H54 (cell line): ENCODE data around the gene CUX1.
A peak's percentile ranks its signal among the peaks of the same experiment; 100 is the strongest.
"Not testable (repeated sequence)": the region's sequence is repeated elsewhere in the genome, so short reads cannot be mapped to it uniquely, and the experiment has no call there.

Source experiments
- DNase-seq: peaks from one replicate; pipeline ENCODE4 v3.0.0; 2011; ENCODE audit warnings: low spot score, mixed read lengths; ENCODE audit not compliant: insufficient read length
- FAIRE-seq: peaks from 3 replicates; lab custom pipeline; 2011; peaks lifted over from hg19 to GRCh38; lab: Jason Lieb, UNC
- POLR2A ChIP-seq: IDR thresholded peaks from 2 replicates; pipeline ENCODE4 v1.6.1; 2011; ENCODE audit warnings: low read depth, mild to moderate bottlenecking, low read length

The CUX1 gene

DNA sequence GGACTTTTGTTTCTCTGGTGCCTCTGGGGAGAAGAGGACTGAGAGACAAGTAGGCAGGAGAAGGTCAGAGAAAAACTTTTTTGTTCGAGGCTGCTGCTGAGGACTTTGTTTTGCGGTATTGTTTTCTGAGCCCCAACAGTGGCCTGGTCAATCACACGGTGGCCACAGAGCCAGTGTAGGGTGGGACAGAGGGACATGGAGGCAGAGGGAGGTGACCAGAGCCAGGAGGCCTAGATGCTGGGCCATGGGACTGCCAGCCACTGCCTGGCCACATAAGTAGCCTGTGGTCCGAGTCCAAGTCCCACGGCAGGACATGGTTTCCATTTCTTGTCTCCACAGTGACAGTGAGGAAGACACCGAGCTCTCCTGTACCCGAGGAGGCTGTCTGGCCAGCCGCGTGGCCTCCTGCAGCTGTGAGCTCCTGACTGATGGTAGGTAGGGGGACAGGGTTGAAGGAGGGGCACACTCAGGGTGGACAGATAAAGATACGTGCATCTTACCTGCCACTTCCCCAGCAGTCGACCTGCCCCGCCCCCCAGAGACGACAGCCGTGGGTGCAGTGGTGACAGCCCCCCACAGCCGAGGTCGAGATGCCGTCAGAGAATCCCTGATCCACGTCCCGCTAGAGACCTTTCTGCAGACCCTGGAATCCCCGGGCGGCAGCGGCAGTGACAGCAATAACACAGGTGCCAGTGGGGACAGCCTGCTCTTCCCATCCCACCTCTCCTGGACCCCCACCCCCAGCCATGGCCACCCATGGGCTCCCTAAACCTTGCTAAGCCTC is 496.8 kb downstream of the CUX1 start:
- TF ChIP-seq POLR2A: no peak
- FAIRE-seq (no peak), DNase-seq (no peak)

DNA sequence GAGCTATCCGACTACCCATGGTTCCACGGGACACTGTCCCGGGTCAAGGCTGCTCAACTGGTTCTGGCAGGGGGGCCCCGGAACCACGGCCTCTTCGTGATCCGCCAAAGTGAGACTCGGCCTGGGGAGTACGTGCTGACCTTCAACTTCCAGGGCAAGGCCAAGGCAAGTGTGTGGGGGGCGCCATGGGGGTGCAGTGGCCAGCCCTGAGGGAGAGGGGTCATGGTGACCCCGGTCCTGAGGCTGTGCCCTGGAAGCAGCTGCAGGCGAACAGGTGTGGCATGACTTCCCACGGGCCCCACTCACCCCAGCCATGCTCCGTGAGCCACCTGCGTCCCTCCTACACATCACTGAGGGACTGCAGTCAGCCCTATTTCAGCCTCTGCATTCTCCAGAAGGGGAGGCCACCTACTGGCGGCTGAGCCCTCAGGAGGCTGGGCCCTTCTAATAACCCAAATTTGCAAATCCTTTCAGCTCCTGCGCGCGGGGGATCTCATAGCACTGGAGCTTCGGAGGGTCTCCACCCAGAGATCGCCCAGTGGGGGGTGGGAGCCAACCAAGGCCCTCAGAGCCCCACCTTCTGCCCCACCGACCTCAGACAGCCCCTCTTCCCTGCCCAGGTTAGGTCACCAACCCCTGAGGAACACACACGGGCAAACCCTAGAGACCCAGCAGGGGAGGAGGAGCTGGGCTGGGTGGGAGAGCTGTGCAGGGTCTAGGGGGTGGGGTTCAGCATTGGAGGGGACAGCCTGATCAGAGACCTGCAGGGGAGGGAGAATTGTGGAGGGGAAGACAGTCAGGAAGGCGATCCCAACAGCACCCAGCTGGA is 500.0 kb downstream of the CUX1 start:
- DNase-seq: no peak
- FAIRE-seq: no peak
- TF ChIP-seq POLR2A: no peak

DNA sequence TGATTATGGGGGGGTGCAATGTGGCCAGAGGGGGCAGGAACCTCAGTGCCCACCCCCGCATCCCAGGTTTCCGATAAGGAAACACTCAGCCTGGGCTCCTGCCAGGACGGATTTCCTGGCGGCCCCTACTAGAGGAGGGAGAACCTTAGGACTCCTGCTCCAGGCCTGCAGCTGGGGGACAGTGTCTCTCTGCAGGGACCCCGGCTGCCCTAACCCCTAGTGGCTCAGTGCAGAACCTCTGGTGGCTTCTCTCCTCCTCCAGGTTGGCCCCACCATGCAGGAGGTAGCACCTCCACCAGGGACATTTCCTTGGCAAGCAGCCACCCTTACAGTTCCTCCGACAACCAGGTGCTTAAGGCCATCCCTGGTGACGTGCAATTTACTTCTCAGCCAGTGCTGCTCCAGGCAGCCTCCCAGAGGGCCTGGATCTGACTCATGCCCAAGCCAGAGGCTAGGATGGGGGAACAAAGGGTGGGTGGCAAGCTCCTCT is 501.1 kb downstream of the CUX1 start:
- DNase-seq: peak; percentile 68
- FAIRE-seq: no peak
- TF ChIP-seq POLR2A: no peak

DNA sequence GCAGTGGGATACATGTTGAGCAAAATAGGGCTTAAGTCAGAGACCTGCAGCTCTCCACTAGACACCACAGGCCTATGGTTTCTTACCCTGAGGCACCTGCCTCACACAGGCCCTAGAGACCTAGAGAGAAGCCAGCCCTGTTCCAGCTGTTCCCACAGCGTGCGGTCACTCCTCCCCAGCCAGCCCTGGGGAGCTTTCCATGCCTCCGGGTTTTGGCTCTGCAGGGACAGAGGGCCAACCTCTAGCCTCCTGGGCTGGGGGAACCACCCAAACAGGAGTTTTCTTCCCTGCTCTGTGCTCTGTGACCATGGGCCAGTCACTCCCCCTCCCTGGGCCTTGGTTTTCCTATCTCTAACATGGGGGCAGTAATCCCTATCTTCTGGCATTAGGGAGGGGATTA is 502.2 kb downstream of the CUX1 start:
- no peak for DNase-seq
- no peak for FAIRE-seq
- no peak for TF ChIP-seq POLR2A

DNA sequence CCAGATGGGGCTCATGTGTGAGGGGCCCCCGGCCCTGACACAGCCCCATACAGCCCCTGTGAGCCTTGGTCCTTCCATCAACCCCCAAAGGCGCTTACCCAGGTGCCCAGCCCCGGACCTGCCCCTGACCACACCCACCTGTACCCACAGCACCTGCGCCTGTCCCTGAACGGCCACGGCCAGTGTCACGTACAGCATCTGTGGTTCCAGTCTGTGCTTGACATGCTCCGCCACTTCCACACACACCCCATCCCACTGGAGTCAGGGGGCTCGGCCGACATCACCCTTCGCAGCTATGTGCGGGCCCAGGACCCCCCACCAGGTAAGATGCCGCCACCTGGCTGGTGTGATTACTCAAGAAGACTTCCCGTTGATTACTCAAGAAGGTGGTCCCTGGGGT is 502.8 kb downstream of the CUX1 start:
- DNase-seq (no peak), FAIRE-seq (no peak)

DNA sequence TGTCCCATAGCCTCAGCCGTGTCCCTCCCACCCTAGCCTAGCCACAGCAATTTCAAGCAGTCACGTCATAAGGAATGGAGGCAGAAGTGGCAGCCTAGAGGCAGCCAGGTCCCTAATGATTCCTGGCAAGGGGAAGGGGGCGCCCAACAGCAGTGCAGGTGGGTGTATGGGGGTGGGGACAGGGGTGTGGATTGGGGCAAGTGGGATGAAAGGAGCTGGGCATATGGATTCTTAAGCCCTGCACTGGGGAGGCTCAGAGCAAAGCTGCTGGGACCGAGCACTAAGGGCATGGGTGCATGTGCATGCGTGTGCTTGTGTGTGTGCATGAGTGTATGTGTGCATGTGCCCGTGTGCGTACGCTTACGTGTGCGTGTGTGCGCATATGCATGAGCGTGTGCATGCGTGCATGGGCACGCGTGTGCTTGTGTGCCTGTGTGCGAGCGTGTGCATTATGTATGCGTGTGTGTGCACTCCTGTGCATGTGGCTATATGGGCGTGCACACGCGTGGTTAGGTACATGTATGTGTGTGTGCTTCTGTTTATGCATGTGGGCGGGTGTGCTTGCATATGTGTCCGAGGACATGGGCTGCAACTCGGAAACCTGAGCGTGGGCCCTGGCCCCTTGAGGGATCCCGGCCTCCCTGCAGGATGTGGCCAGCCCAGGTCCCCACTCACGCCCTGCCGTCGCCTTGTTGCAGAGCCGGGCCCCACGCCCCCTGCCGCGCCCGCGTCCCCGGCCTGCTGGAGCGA is 503.4 kb downstream of the CUX1 start:
- no peak for FAIRE-seq
- DNase-seq: no peak
- no peak for TF ChIP-seq POLR2A

More for the DNA sequence above, 502.8 kb downstream of the CUX1 start:
- no peak for TF ChIP-seq POLR2A

DNA sequence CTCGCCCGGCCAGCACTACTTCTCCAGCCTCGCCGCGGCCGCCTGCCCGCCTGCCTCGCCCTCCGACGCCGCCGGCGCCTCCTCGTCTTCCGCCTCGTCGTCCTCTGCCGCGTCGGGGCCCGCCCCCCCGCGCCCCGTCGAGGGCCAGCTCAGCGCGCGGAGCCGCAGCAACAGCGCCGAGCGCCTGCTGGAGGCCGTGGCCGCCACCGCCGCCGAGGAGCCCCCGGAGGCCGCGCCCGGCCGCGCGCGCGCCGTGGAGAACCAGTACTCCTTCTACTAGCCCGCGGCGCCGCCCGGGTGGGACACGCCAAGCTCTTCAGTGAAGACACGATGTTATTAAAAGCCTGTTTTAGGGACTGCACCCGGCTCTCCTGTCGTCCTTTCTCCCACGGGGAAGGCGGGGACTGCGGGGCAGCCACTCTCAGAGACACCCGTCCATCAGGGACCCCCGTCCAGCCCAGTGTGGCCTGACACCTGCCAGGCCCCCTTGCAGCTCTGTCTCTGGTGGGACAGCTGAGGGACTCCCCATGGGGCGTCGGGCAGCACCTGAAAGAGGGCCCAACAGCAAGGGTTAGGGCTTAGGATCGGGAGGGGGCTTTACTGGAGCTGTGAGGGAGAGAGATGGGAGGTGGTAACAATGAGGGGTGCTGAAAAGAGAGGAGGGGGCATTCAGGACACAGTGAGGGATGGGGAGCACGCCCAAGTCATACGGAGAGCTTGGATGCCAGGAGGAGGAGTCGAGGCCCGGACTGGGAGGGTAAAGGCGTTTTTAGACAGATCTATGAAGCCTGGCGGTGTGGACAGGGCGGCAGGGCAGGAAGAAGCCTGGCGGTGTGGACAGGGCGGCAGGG is 504.1 kb downstream of the CUX1 start:
- DNase-seq: no peak

DNA sequence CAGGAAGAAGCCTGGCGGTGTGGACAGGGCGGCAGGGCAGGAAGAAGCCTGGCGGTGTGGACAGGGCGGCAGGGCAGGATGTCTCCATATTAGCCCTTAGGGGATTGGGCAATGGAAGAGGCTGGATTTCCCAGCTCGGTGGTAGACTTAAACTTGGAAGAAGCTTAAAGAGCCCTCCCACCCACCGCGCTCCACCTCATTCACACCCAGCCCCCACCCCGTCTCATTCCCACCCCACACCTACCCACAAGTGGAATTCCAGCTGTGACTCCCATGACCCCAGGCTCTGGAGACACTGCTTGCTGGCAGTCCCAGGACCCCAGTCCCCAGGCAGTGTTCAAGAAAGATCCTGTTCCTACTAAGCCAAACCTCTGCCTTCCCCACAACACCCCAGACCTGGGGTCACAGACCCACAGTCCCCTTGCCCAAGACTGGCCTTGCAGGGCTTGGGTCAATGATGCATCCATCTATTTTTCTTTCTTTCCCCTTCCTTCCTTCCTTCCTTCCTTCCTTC is 504.8 kb downstream of the CUX1 start:
- DNase-seq: no peak
- FAIRE-seq: no peak
- TF ChIP-seq POLR2A: no peak

More for the DNA sequence above, 504.1 kb downstream of the CUX1 start:
- FAIRE-seq: no peak
- TF ChIP-seq POLR2A: no peak

DNA sequence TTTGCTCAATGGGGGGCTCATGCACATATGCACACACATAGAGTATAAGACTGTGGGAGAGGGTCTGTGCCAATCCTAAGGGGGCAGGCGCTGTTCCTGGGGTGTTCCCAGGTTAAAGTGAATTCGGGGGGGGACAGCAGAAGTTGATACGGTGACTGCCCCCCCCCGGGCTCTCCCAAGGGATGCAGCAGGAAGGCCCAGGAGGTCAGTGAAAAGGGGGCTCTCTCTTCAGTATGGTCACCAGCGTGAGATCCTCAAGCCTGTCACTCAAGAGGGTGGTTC is 506.4 kb downstream of the CUX1 start:
- FAIRE-seq (no peak), DNase-seq (no peak)
- no peak for TF ChIP-seq POLR2A

DNA sequence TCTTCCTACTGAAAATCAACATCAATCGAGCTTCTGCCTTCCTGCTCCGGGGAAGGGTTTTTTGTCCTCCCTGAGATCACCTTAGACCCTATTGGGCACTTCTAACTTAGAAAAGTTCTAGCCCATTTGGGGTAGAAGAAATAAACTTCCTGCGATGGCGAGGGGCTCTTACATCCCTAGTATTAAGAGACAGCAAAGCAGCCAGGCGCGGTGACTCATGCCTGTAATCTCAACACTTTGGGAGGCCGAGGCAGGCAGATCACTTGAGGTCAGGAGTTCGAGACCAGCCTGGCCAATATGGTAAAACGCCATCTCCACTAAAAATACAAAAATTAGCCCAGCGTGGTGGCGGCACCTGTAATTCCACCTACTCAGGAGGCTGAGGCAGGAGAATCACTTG is 507.7 kb downstream of the CUX1 start:
- FAIRE-seq, DNase-seq: not testable (repeated sequence)

DNA sequence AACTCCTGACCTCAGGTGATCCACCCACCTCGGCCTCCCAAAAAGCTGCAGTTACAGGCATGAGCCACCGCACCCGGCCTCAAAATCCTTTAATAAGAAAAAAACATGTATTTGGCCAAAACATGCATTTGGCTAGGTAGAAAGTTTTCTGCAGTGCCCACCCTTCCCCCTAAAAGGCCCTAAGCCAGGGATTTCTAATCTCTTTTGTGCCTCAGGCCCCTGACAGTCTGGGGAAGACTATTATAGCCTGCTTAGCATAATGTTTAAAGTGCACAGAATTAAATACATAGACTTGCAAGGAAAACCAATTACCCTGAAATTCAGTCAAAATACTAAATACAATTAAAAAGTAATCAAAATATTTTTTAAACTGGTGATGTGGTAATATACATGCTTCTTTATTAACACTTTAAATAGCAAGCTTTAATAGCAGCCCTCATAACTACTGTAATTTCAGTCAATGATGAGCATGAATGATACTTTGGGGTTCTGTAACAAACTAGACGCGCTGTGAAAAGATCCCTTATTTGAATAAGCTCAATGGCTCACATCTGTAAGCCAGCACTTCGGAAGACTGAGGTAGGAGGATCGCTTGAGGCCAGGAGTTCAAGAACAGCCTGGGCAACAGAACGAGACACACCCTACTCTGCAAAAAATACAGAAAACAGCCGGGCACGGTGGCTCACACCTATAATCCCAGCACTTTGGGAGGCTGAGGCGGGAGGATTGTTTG is 508.9 kb downstream of the CUX1 start:
- TF ChIP-seq POLR2A: no peak
- DNase-seq (no peak), FAIRE-seq (no peak)

DNA sequence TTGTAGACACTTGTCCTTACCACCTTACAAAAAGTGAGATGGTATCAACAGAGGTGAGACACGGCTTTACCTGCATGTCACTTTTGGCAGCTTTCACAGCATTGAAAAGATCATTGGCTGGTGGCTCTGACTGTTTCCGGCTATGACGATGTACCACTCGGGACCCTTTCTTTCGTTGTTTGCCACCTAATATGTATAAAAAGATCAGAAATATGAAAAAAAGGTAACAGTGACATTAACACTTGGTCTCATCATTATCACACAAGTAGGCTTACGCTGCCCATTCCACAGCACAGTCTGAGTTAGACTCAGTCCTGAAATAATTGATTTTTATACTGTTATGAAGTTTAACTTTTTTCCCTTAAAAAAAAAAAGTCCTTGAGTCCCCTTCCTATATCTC is 509.8 kb downstream of the CUX1 start:
- not testable (repeated sequence) for FAIRE-seq, DNase-seq

DNA sequence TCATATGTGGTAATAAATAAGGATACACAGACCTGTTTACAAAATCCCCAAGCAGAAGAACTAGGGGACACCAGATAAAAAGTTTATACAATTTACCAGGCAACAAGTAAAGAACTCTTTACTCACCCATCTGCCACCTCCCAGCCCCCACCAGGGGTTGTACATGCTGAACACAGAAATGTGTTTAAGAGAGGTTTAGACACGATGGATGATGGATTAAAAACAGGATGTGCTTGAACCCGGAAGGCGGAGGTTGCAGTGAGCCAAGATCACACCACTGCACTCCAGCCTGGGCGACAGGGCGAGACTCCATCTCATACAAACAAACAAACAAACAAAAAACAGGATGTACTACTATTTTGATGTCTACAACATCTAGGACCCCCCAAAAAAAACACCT is 511.4 kb downstream of the CUX1 start:
- not testable (repeated sequence) for DNase-seq, FAIRE-seq

DNA sequence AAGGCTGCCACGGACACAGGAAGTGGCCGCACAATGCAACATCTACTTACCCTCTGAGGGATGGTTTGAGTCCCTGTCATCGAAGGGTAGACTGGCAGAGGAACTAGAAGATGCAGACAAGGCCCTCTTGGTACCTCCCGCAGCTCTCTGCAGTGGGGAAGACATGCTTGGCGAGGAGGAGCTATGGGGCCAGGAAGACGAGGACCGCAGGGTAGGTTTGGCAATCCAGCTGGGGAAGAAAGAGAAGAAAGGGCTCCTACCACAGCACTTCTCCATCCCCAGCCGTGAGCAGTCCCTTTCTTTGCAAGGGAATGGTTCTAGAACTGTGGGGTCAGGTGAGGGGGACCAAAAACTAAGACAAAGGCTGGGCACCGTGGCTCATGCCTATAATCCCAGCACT is 511.9 kb downstream of the CUX1 start:
- not testable (repeated sequence) for DNase-seq, FAIRE-seq

DNA sequence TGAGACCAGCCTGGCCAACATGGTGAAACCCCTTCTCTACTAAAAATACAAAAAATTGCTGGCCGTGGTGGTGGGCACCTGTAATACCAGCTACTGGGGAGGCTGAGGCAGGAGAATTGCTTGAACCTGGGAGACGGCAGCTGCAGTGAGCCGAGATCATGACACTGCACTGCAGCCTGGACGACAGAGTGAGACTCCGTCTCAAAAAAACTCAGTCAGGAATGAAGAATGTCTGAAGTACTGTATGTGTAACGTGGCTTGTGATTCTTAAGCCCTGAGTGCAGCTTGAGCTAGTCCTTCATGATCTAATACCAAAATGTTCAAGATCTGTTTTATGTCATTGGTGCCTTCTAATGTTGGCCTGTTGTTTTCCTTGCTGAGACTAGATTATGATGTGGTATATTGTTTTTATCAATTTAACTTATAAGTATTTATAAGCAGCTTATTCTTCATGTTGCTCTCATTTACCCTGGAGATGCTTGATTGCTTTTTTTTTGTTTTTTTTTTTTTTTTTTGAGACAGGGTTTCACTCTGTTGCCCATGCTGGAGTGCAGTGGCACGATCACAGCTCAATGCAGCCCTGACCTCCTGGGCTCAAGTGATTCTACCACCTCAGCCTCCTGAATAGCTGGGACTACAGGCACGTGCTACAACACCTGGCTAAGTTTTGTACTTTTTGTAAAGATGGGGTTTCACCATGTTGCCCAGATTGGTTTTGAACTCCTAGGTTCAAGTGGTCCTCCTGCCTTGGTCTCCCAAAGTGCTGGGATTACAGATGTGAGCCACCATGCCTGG is 513.4 kb downstream of the CUX1 start:
- FAIRE-seq, DNase-seq: not testable (repeated sequence)
